Activated naive CD8-positive, alpha-beta T cell treated with anti-CD3 and anti-CD28 coated beads for 36 hours (primary cell): ENCODE results near the gene ZFC3H1. TPM values are rescaled to one million over a fixed set of nuclear protein-coding genes. Genes with fewer than 3 reads are reported as not detected.

Experiments used
- total RNA-seq, 2 experiments: library from RNA; stranded (reverse); gene quantifications; one replicate each; pipeline ENCODE4 v1.2.3, GENCODE V29; 2021

The ZFC3H1 gene
- total RNA-seq, 2 experiments from 2014 or later = 29.8 to 31.6 TPM

Other genes starting within 250 kb of the ZFC3H1 start
- not detected for gene LGR5, start 224.1 kb downstream of the ZFC3H1 start, total RNA-seq
- gene THAP2, start 453 bp upstream of the ZFC3H1 start, total RNA-seq = 1 to 10 TPM; 7.5 to 7.6 TPM
- 10 to 100 TPM; 16.2 to 21.6 TPM for gene TMEM19, start 22.2 kb upstream of the ZFC3H1 start, total RNA-seq
- 10 to 100 TPM; 83.4 to 87.8 TPM for gene RAB21, start 91.0 kb upstream of the ZFC3H1 start, total RNA-seq
- gene TBC1D15, start 175.9 kb upstream of the ZFC3H1 start, total RNA-seq = 10 to 100 TPM; 47.9 to 48.9 TPM